ENCODE measurements around the gene NFAM1.

The NFAM1 gene

DNA sequence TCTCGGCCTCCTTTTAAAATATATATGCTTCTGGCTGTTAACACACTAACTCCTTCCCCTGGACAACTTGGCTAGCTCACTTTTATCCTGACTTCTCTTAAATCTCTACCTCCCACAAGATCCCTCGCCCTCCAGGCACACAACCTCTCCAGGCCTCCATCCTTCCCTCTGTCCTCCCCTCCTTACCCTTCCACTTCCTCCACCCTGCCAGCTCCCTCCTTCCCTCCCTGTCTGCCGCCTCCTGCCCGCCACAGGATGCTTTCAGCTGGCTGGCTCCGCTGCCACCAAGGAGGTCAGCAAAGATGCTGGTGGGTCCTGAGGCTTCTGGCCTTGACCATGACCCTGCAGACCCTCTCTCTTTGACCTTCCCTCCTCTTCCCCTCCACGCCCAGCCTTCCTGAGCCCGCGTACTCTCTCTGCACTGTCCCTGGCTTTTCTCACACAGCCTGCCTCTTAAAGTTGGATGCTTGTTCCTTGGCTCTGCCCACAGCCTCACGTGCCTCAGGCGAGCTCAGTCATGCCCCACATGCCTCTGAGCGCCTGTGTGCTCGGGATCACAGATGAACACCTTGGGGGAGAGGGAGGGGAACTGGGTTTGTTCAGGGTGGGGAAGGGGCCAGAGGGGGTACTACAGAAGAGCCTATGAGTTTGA is 6.7 kb downstream of the NFAM1 start:
- TF ChIP-seq, protein P1, sequence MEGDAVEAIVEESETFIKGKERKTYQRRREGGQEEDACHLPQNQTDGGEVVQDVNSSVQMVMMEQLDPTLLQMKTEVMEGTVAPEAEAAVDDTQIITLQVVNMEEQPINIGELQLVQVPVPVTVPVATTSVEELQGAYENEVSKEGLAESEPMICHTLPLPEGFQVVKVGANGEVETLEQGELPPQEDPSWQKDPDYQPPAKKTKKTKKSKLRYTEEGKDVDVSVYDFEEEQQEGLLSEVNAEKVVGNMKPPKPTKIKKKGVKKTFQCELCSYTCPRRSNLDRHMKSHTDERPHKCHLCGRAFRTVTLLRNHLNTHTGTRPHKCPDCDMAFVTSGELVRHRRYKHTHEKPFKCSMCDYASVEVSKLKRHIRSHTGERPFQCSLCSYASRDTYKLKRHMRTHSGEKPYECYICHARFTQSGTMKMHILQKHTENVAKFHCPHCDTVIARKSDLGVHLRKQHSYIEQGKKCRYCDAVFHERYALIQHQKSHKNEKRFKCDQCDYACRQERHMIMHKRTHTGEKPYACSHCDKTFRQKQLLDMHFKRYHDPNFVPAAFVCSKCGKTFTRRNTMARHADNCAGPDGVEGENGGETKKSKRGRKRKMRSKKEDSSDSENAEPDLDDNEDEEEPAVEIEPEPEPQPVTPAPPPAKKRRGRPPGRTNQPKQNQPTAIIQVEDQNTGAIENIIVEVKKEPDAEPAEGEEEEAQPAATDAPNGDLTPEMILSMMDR (IDR thresholded peaks at IDR 0.05; ENCODE audit: extremely low read depth, missing control alignments), result no peak
- no peak for DNase-seq (ENCODE audit: low spot score)

DNA sequence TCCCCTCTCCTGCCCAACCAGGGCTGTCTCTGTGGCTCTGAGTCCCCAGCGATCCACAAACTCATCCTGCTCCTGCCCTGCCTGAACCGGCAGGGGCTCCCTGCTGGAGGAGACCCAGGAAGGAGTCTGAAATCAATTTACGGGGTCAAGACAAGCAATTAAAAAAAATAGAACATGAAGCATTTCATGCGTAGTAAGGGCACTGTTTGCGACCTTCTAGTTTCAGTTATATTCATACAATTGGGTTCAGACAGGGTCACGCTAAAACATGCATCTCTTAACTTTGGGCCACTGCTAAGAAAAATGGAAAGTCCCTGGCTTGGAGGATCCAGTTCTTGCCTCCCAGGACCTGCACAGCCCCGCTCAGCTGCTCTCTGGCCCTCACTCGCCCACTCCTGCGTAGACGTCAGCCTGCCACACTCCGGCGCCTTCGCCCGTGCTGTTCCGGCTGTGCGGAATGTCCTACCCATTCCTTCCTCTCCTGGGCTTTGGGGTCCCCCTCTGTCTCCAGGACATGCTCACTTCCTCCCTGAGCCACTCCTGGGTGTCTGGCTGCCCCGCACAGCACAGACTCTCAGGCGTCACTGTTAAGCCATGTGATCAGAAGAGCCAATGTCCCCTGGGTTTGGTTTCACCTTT is 12.8 kb downstream of the NFAM1 start:
- TF ChIP-seq, protein P1 (IDR thresholded peaks at IDR 0.05; ENCODE audit: extremely low read depth, missing control alignments), result no peak
- DNase-seq (ENCODE audit: low spot score), result peak; percentile 57

DNA sequence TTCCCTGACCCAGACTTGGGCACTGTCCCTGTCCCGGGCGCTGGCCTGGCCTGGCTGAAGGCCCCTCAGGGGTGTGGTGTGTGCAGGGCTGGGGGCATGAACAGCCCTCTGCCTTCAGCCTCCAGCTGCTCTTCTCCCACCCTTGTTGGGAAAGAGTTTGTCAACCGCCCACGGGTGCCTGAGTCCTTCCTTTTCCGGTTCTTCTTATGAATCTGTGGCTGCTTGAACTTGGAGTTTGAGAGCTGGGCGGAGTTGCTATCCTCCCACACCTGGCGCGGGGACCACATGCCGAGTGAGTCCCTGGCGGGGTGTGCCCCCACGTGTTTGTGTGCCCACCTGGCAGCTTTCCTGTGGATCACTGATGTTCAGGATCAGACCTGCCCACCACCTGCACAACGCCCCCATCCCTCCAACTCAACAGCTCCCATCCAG is 13.4 kb downstream of the NFAM1 start:
- DNase-seq (ENCODE audit: low spot score), result no peak
- TF ChIP-seq, protein P1 (IDR thresholded peaks at IDR 0.05; ENCODE audit: extremely low read depth, missing control alignments), result no peak

DNA sequence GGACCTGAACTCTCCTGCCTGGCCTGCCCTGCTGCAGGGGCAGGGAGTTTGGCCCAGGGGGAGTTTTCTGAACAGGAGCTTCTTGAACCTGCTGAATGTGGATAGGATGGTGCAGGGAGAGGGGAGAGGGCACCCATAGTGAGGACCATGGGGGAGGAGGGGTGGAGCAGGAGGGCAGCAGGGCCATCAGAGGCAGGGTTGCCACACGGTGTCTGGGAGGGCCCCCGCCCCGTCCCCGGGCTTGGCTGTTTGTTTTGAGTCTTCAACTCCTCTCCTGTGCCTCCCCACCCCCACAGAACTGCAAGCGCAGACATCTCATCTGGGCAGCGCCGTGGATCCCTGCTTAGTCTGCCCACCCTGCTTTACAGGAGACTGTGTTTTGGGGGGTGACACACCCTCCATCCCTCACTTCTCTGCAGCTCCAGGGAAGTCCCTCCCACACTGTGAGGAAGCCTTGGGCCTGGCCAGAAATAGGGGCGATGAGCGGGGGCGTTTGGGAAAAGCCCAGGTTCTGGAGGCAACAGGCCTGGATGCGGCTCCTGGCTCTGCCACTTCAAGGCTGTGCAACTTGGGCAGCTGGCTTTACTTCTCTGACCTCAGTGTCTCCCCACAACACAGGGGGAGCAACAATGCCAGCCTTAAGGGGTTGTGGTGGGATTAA is 14.4 kb downstream of the NFAM1 start:
- DNase-seq (ENCODE audit: low spot score), result no peak
- TF ChIP-seq, protein P1 (IDR thresholded peaks at IDR 0.05; ENCODE audit: extremely low read depth, missing control alignments), result no peak

DNA sequence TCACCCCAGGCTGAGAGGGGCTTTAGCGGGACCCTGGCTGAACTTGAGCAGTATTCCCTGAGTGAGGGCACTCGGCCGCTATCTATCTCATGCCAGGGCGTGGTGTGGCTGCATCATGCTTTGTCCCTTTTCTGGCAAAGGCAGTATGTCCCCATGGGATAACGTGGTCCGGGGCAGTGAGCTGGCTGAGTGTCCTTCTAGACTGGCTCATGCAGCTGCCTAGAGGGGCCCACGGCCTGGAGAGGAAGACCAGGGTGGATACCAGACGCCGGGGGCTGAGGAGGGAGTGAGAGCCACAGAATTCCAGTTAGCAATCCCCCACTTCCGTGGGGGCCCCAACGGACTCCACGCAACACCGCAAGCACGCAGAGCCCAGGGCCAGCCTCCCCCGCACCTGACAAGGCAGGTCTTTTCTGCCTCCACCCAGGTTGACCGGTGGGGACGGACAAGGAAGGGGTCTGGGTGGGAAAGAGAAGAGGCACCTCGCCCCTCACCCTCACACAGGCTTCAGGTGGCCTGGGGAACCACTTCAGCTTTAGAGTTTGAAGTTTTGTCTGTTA is 15.5 kb downstream of the NFAM1 start:
- TF ChIP-seq, protein P1 (IDR thresholded peaks at IDR 0.05; ENCODE audit: extremely low read depth, missing control alignments), result no peak
- DNase-seq (ENCODE audit: low spot score), result no peak

DNA sequence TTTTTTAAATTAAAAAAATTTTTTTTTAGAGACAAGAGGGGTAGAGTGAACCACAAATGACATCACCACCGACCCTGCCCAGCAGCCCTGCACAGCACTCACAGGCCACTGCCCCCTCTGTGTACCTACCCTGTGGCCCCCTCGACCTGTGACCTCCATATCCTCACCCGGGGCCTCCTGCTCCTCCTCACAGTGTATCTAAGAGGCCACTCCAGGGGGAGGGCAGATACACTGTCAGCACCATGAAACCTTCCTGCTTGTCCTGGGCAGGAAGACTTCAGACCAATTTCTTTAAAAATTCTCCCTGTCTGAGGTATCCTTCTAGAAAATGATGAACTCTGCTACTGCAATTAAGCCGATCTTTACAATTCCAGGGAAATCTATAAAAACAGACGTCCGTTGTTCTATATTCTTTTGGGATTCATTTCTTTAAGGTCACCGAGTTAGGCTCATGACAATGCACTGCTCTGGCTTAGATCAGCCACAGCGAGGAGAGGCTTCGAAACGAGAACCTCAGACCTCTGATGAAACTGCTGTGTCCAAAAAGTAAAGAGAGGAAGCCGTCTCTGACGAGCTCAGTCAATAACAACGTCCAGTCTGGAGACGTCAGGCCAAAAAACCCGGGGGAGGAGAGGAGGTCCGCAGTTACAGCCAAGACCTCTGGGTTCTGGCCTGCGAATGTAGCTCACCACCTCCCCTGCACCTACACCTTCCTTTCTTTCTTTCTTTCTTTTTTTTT is 17.5 kb downstream of the NFAM1 start:
- DNase-seq (ENCODE audit: low spot score), result no peak
- TF ChIP-seq, protein P1 (IDR thresholded peaks at IDR 0.05; ENCODE audit: extremely low read depth, missing control alignments), result no peak

All from GM20000 (cell line).